GM21367 (cell line): Measurements from ENCODE around the gene CCDC187.
A peak's percentile ranks its signal among the peaks of the same experiment; 100 is the strongest.

Experiments
- ATAC-seq: cut with Tn5 transposase; IDR thresholded peaks from one replicate; pipeline ENCODE4 v1.9.1; 2021; ENCODE audit not compliant: unreplicated experiment

The CCDC187 gene

GRCh38 chr9:136286987-136287379, 16.9 kb downstream of the CCDC187 start:
- no peak for ATAC-seq

GRCh38 chr9:136286359-136286986, 17.4 kb downstream of the CCDC187 start:
- ATAC-seq = no peak

- no peak for ATAC-seq
Measured at GRCh38 chr9:136285501-136286358, 18.2 kb downstream of the CCDC187 start.

- ATAC-seq = no peak
Measured at GRCh38 chr9:136284951-136285350, 18.9 kb downstream of the CCDC187 start.

- no peak for ATAC-seq
Measured at GRCh38 chr9:136284311-136284710, 19.6 kb downstream of the CCDC187 start.

GRCh38 chr9:136283291-136284235, 20.3 kb downstream of the CCDC187 start:
- peak; percentile 53 for ATAC-seq

GRCh38 chr9:136282272-136282861, 21.5 kb downstream of the CCDC187 start:
- no peak for ATAC-seq

GRCh38 chr9:136281421-136282271, 22.2 kb downstream of the CCDC187 start:
- ATAC-seq = no peak

GRCh38 chr9:136280535-136281315, 23.2 kb downstream of the CCDC187 start:
- no peak for ATAC-seq

GRCh38 chr9:136279471-136279870, 24.4 kb downstream of the CCDC187 start:
- no peak for ATAC-seq

- ATAC-seq = no peak
Measured at GRCh38 chr9:136278894-136279293, 25.0 kb downstream of the CCDC187 start.

GRCh38 chr9:136278221-136278620, 25.7 kb downstream of the CCDC187 start:
- ATAC-seq = no peak

- no peak for ATAC-seq
Measured at GRCh38 chr9:136277746-136278145, 26.1 kb downstream of the CCDC187 start.

GRCh38 chr9:136276716-136277115, 27.2 kb downstream of the CCDC187 start:
- no peak for ATAC-seq

GRCh38 chr9:136275655-136276429, 28.1 kb downstream of the CCDC187 start:
- no peak for ATAC-seq

- ATAC-seq = no peak
Measured at GRCh38 chr9:136274786-136275654, 28.9 kb downstream of the CCDC187 start.
